GM12878 (cell line): ENCODE measurements around the gene SLC9C2.

Experiments
- EED ChIP-seq: sonication (generic); IDR thresholded peaks from 2 replicates; pipeline ENCODE4 v1.6.1; 2016; ENCODE audit warnings: antibody characterized with exemption, low read depth
- FOXM1 ChIP-seq: IDR thresholded peaks from 2 replicates; pipeline ENCODE4 v1.6.1; 2012; ENCODE audit warnings: low read depth, mild to moderate bottlenecking, inconsistent platforms, low read length, moderate library complexity
- HCFC1 ChIP-seq: fragments of 150-350 bp; IDR thresholded peaks from 2 replicates; pipeline ENCODE4 v1.6.1; 2014; ENCODE audit warnings: low read length
- HDAC2 ChIP-seq: fragments of 200-600 bp; sonication (generic); IDR thresholded peaks from 2 replicates; pipeline ENCODE4 v1.6.1; 2017
- MAX ChIP-seq: IDR thresholded peaks from 2 replicates; pipeline ENCODE4 v1.6.1; 2012; ENCODE audit warnings: low read depth, low read length, improper control_type of control experiment
- SIN3A ChIP-seq: IDR thresholded peaks from 2 replicates; pipeline ENCODE4 v1.6.1; 2012; ENCODE audit warnings: low read depth, low read length, improper control_type of control experiment
- TAF1 ChIP-seq: IDR thresholded peaks from 2 replicates; pipeline ENCODE4 v1.6.1; 2011; ENCODE audit warnings: mild to moderate bottlenecking, low read depth, low read length, borderline replicate concordance
- ZNF274 ChIP-seq: IDR thresholded peaks from one replicate; pipeline ENCODE4 v1.8.0; 2011; ENCODE audit not compliant: insufficient read length, insufficient read depth

GRCh38 chr1:173479649-173480048, 123.2 kb downstream of the SLC9C2 start:
- TF ChIP-seq FOXM1 (no peak), ZNF274 (no peak), HDAC2 (no peak), MAX (no peak), EED (no peak), HCFC1 (no peak), SIN3A (no peak), TAF1 (no peak)
